ENCODE data around the gene RAPH1. TPM values are rescaled to one million over a fixed set of nuclear protein-coding genes. Genes with fewer than 3 reads are reported as not detected.

RAPH1 gene
- total RNA-seq, 1 donor from 2014 or later = 50.4 TPM

GRCh38 chr2:203471323-203471722 lies 63.8 kb downstream of the RAPH1 start:
- Mint-ChIP-seq H3K4me1 (ENCODE audit: low read depth, unreplicated experiment) (no peaks in the 10 kb centered on the region), H3K36me3 (ENCODE audit: low read depth, unreplicated experiment) (no peaks in the 10 kb centered on the region), H3K9me3 (ENCODE audit: unreplicated experiment) (no peaks in the 10 kb centered on the region), H3K27ac (ENCODE audit: unreplicated experiment) (no peak overlapping the region), H3K4me3 (ENCODE audit: unreplicated experiment) (no peak overlapping the region), H3K27me3 (ENCODE audit: low read depth, unreplicated experiment) (no peaks in the 10 kb centered on the region)
- TF ChIP-seq CTCF (IDR thresholded peaks at IDR 0.05; ENCODE audit: insufficient read depth, low read depth, low read length) = no peak
- no peak for TF ChIP-seq EZH2 (IDR thresholded peaks at IDR 0.05; ENCODE audit: insufficient read depth, low read length)
- H3K4me3 ChIP-seq (ENCODE audit: insufficient read depth, low read depth, low read length) = no peak overlapping the region
- H3K36me3 ChIP-seq (ENCODE audit: insufficient read depth, low read length) = peaks cover 8% of the 10 kb centered on the region
- FAIRE-seq = no peak
- no peak for DNase-seq (ENCODE audit: low read depth)
- H3K27ac ChIP-seq (ENCODE audit: low read depth, low read length) = no peak overlapping the region
- no peak overlapping the region for H3K4me2 ChIP-seq (ENCODE audit: low read length)
- no peaks in the 10 kb centered on the region for H3K4me1 ChIP-seq (ENCODE audit: insufficient read depth, low read length)
- no peak overlapping the region for H2AFZ ChIP-seq (ENCODE audit: low read depth, low read length)
- H4K20me1 ChIP-seq (ENCODE audit: insufficient read depth, low read length) = peaks cover 8% of the 10 kb centered on the region
- H3K9ac ChIP-seq (ENCODE audit: low read length) = no peak overlapping the region
- H3K9me3 ChIP-seq (ENCODE audit: insufficient read depth, low read depth, low read length) = no peaks in the 10 kb centered on the region
- peaks cover 31% of the 10 kb centered on the region for H3K79me2 ChIP-seq (ENCODE audit: insufficient read depth, low read length)
- H3K27me3 ChIP-seq (ENCODE audit: insufficient read depth, low read length) = no peaks in the 10 kb centered on the region

GRCh38 chr2:203470371-203470770 lies 64.7 kb downstream of the RAPH1 start:
- no peaks in the 10 kb centered on the region for H3K9me3 Mint-ChIP-seq (ENCODE audit: unreplicated experiment)

More at GRCh38 chr2:203470371-203470770, 64.7 kb downstream of the RAPH1 start:
- DNase-seq (ENCODE audit: low read depth) (no peak), FAIRE-seq (no peak)
- no peaks in the 10 kb centered on the region for H3K36me3 Mint-ChIP-seq (ENCODE audit: low read depth, unreplicated experiment)
- no peaks in the 10 kb centered on the region for H3K27me3 ChIP-seq (ENCODE audit: insufficient read depth, low read length)
- H3K27me3 Mint-ChIP-seq (ENCODE audit: low read depth, unreplicated experiment) = no peaks in the 10 kb centered on the region
- TF ChIP-seq EZH2 (IDR thresholded peaks at IDR 0.05; ENCODE audit: insufficient read depth, low read length) (no peak), CTCF (IDR thresholded peaks at IDR 0.05; ENCODE audit: insufficient read depth, low read depth, low read length) (no peak)
- no peak overlapping the region for H3K4me3 Mint-ChIP-seq (ENCODE audit: unreplicated experiment)
- no peak overlapping the region for H3K4me3 ChIP-seq (ENCODE audit: insufficient read depth, low read depth, low read length)
- H4K20me1 ChIP-seq (ENCODE audit: insufficient read depth, low read length) = peaks cover 8% of the 10 kb centered on the region
- peaks cover 8% of the 10 kb centered on the region for H3K36me3 ChIP-seq (ENCODE audit: insufficient read depth, low read length)
- H2AFZ ChIP-seq (ENCODE audit: low read depth, low read length) = no peak overlapping the region
- H3K9ac ChIP-seq (ENCODE audit: low read length) = no peak overlapping the region
- no peaks in the 10 kb centered on the region for H3K9me3 ChIP-seq (ENCODE audit: insufficient read depth, low read depth, low read length)
- H3K27ac ChIP-seq (ENCODE audit: low read depth, low read length) = no peak overlapping the region
- peaks cover 38% of the 10 kb centered on the region for H3K79me2 ChIP-seq (ENCODE audit: insufficient read depth, low read length)
- no peaks in the 10 kb centered on the region for H3K4me1 Mint-ChIP-seq (ENCODE audit: low read depth, unreplicated experiment)
- H3K27ac Mint-ChIP-seq (ENCODE audit: unreplicated experiment) = no peak overlapping the region
- no peak overlapping the region for H3K4me2 ChIP-seq (ENCODE audit: low read length)
- H3K4me1 ChIP-seq (ENCODE audit: insufficient read depth, low read length) = no peaks in the 10 kb centered on the region
